A673 (cell line): Measurements from ENCODE around the gene ANGPT4. TPM values are rescaled to one million over a fixed set of nuclear protein-coding genes. Genes with fewer than 3 reads are reported as not detected.

Experiments
- BruUV-seq: library from RNA; stranded (reverse); fragments of 400-500 nt; replicated peaks from 2 replicates; lab custom pipeline; 2021; lab: Mats Ljungman, UMichigan
- CTCF ChIA-PET: fragments of 300-600 bp; sonication (Branson Sonifier 250); formaldehyde crosslinking; loops from one replicate; lab custom pipeline; 2022; ENCODE audit warnings: antibody characterized with exemption; lab: Charles Lee
- POLR2A ChIA-PET: fragments of 300-600 bp; sonication (Branson Sonifier 250); formaldehyde crosslinking; loops from one replicate; lab custom pipeline; 2022; ENCODE audit warnings: antibody characterized with exemption; ENCODE audit not compliant: low non-redundant PET; lab: Charles Lee
- DNase-seq: peaks from one replicate; pipeline ENCODE4 v3.0.0-alpha.2; 2015; ENCODE audit warnings: low spot score
- H3K27ac ChIP-seq: fragments of 200-600 bp; sonication (generic); 2 replicates; pipeline ENCODE4 v1.5.1; 2016; ENCODE audit warnings: mixed run types, low read depth, mild to moderate bottlenecking, mixed read lengths, antibody characterized with exemption, low read length; ENCODE audit not compliant: poor library complexity, severe bottlenecking
- H3K27me3 ChIP-seq: fragments of 200-600 bp; sonication (generic); replicated peaks from 2 replicates; pipeline ENCODE4 v1.6.1; 2017; ENCODE audit warnings: mixed run types, low read depth, mild to moderate bottlenecking, mixed read lengths, antibody characterized with exemption, low read length; ENCODE audit not compliant: insufficient read depth, poor library complexity
- H3K36me3 ChIP-seq: fragments of 200-600 bp; sonication (generic); 2 replicates; pipeline ENCODE4 v1.6.1; 2016; ENCODE audit warnings: mixed run types, mild to moderate bottlenecking, mixed read lengths, antibody characterized with exemption, low read length; ENCODE audit not compliant: insufficient read depth, poor library complexity, severe bottlenecking
- H3K4me1 ChIP-seq: fragments of 200-600 bp; sonication (generic); 2 replicates; pipeline ENCODE4 v1.6.1; 2017; ENCODE audit warnings: mixed run types, mild to moderate bottlenecking, mixed read lengths, antibody characterized with exemption, low read length; ENCODE audit not compliant: insufficient read depth, poor library complexity, severe bottlenecking
- H3K4me3 ChIP-seq: fragments of 200-600 bp; sonication (generic); 2 replicates; pipeline ENCODE4 v1.5.1; 2016; ENCODE audit warnings: low read depth, mixed run types, mild to moderate bottlenecking, mixed read lengths, low read length; ENCODE audit not compliant: poor library complexity, severe bottlenecking
- H3K9me3 ChIP-seq: fragments of 200-600 bp; sonication (generic); 2 replicates; pipeline ENCODE4 v1.6.1; 2016; ENCODE audit warnings: mixed run types, low read depth, mild to moderate bottlenecking, mixed read lengths, antibody characterized with exemption, low read length; ENCODE audit not compliant: poor library complexity, severe bottlenecking
- CTCF ChIP-seq: fragments of 300-800, 200-600 bp; sonication (generic); conservative IDR thresholded peaks from 2 replicates; pipeline ENCODE4 v1.5.1; 2017; ENCODE audit warnings: low read depth, mild to moderate bottlenecking, antibody characterized with exemption, low read length, moderate library complexity, mixed read lengths
- EZH2 ChIP-seq: fragments of 200-600 bp; sonication (generic); IDR thresholded peaks from 2 replicates; pipeline ENCODE4 v1.6.1; 2017; ENCODE audit warnings: borderline replicate concordance, low read depth, mild to moderate bottlenecking, mixed read lengths, antibody characterized with exemption, low read length; ENCODE audit not compliant: poor library complexity, severe bottlenecking
- intact Hi-C: fragments of 100-400 bp; cut with micrococcal nuclease; formaldehyde crosslinking; loops from one replicate; pipeline ENCODE4 v1.10.0; 2022; ENCODE audit not compliant: unreplicated experiment
- total RNA-seq: library from RNA; stranded (reverse); gene quantifications from 2 replicates; pipeline ENCODE4 v1.2.3, GENCODE V29; 2021

ANGPT4 gene
- total RNA-seq, 1 experiment from 2014 or later, result not detected

- H3K4me3 ChIP-seq, result no peak overlapping the region
- intact Hi-C loops, result no loop called here
- peaks cover 49% of the 10 kb centered on the region for H3K27me3 ChIP-seq
- H3K9me3 ChIP-seq, result no peaks in the 10 kb centered on the region
- no peak for DNase-seq
- ChIA-PET POLR2A (no interaction called here), CTCF (no interaction called here)
- no peak overlapping the region for H3K27ac ChIP-seq
- H3K36me3 ChIP-seq, result no peaks in the 10 kb centered on the region
- no TSS peak for BruUV-seq
- no peaks in the 10 kb centered on the region for H3K4me1 ChIP-seq
- TF ChIP-seq CTCF, result no peak
- no peak for TF ChIP-seq EZH2
Measured at GRCh38 chr20:944148-944547, 28.0 kb upstream of the ANGPT4 start.

- H3K4me1 ChIP-seq, result no peaks in the 10 kb centered on the region
- no TSS peak for BruUV-seq
- TF ChIP-seq EZH2, result no peak
- no peak for TF ChIP-seq CTCF
- no peak for DNase-seq
- CTCF ChIA-PET, result no interaction called here
- intact Hi-C loops, result no loop called here
- H3K27me3 ChIP-seq, result peaks cover 36% of the 10 kb centered on the region
- H3K36me3 ChIP-seq, result no peaks in the 10 kb centered on the region
- H3K27ac ChIP-seq, result no peak overlapping the region
- POLR2A ChIA-PET, result no interaction called here
- H3K9me3 ChIP-seq, result no peaks in the 10 kb centered on the region
- no peak overlapping the region for H3K4me3 ChIP-seq
Measured at GRCh38 chr20:942611-943010, 26.5 kb upstream of the ANGPT4 start.

- DNase-seq, result no peak
- CTCF ChIA-PET, result no interaction called here
- no peak overlapping the region for H3K4me3 ChIP-seq
- no peak overlapping the region for H3K27ac ChIP-seq
- POLR2A ChIA-PET, result no interaction called here
- H3K4me1 ChIP-seq, result no peaks in the 10 kb centered on the region
- TF ChIP-seq EZH2, result no peak
- TF ChIP-seq CTCF, result no peak
- peaks cover 22% of the 10 kb centered on the region for H3K27me3 ChIP-seq
- no TSS peak for BruUV-seq
- intact Hi-C loops, result no loop called here
- no peaks in the 10 kb centered on the region for H3K36me3 ChIP-seq
- H3K9me3 ChIP-seq, result no peaks in the 10 kb centered on the region
Measured at GRCh38 chr20:940926-941325, 24.8 kb upstream of the ANGPT4 start.
